NCI-H1417 (cell line): ENCODE data around the gene UBL4B.
"Not testable (repeated sequence)": the region's sequence is repeated elsewhere in the genome, so short reads cannot be mapped to it uniquely, and the experiment has no call there.

ENCODE experiments used
- DNase-seq, 3 experiments: peaks; one replicate each; lab custom pipeline; 2025; lab: John Stamatoyannopoulos, UW

The UBL4B gene, protein sequence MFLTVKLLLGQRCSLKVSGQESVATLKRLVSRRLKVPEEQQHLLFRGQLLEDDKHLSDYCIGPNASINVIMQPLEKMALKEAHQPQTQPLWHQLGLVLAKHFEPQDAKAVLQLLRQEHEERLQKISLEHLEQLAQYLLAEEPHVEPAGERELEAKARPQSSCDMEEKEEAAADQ

DNA sequence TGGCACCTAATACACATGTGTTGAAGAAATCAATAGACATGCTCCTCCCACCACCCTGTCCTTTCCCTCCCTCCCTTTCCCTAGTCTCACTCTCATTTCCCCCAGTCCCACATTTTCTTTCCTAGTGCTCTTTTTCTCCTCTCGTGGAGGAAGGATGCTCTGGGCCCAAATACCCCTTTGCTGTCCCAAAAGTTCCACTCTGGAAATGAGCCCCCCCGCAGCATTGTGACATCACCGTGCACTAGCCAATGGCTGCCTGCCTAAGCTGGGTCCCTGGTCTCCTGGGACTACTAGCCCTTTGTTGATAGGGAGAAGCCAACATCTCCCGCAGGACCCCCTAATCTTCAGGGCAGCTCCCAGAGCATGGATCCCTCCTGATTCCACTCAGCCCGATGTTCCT, at the start of gene UBL4B:
Gene UBL4B, plus strand, starts transcription at position 301 of the 400 bp plus-strand sequence. Its CDS starts 92 bp downstream, at position 393.
- peak in 2 of 3 experiments; percentile 12 to 23 for DNase-seq

DNA sequence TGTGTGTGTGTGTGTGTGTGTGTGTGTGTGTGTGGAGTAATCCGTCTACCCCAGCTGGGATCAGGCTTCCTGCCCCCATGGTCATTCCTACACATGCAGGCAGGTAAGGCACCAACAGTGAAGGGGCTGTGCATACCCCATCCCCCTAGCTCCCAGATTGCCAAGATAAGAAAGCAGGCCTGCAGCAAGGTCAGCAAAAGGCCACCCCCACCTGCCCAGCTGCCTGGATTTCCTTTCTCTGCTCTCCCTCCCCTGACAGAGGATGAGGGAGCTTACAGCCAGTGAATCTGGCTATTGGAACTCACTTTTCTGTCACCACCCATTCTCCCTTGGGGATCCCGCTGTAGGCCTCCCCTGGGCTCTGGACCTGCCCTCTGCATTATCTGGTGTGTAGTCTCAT, 49.6 kb upstream of the UBL4B start:
- no peak for DNase-seq

DNA sequence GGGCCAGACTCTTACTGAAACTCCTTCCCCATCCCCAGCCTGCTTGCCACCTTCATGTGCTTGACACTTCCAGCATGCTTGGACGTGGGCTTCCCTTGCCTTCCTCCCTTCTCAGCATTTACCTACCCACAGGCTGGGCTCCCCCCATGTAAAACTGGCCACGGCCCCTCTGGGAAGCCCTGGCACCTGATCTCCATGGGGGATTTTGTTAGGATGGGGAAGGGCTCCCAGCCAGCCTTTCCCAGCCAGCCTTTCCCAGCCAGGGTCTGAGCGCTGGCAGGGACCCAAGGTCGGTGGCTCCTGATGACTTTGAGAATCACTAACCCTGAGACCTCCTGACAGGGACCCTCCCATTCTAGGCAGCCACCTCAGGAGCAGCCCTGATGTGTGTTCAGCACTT, 48.5 kb upstream of the UBL4B start:
- DNase-seq, result no peak

DNA sequence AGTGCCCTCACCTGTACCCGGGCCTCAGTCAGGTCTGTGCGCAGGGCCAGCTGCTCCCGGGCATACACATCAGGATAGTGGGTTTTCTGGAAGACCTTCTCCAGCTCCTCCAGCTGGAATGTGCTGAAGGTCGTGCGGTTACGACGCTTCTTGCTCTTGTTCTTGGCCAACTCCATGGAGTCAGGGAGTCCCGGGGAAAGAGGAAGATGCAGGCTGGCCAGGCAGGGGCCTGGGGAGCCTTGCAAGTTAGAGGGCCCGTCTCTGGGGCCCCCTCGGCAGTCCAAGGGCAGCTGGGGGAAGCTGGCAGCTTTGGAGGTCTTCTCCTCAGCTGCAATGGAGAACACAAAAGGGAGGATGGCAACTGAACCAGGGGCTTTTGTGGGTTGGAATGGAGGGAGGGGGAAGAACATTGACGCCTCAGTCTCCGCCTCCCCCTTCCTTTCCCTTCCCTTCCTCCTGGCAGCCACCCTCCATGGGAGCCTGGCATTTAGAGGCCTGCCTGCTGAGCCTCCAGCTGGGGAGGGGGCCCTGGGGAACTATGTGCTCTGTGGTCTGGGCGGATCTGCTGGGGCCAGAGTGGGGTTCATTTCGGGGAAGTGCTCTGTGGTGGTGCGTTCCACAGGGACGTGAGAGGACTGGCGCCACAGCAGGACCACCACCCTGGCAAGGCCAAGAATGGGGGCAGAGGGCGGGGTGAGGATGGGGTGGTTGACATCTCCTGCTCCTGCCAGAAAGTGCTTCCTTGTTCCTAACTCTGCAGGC, 47.5 kb upstream of the UBL4B start:
- DNase-seq, result no peak

DNA sequence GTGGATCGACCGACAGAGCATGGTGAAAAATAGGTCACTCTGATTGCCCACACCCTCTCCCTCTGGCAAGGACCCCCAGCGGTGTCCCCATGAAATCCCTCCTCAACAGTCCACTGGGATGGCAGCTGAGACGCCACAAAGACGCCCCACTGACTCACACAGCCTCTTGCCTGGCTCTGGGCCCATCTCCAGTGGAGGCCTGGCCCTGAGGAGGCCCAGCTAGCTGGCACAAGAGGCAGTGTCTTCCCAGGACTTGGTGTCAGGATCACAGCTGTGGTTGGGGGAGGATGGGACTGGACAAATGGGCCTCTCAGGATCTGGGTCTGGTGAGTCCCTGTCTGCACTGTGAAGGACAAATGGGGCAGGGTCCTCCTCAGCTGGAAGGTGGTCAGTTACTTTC, 46.4 kb upstream of the UBL4B start:
- no peak for DNase-seq

DNA sequence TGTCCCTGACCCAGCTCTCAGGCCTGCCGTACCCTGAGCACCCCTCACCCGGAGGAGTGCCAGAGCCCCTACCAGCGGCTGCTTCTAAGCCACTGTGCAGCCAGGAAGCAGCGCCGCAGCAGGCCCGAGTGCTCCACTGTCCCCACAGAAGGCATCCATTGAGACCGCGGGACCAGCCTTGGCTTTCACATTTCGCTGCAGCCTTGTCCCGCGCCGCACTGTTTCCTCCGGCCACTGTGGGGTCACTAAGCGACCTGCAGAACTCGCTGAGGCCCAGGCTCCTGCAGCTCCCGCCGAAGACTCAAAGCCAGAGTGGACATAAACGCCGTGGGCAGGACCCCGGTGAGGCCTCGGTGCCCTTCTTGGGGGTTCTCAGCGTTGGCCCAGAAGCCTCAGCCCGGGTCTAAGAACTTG, 44.8 kb upstream of the UBL4B start:
- DNase-seq, result no peak

DNA sequence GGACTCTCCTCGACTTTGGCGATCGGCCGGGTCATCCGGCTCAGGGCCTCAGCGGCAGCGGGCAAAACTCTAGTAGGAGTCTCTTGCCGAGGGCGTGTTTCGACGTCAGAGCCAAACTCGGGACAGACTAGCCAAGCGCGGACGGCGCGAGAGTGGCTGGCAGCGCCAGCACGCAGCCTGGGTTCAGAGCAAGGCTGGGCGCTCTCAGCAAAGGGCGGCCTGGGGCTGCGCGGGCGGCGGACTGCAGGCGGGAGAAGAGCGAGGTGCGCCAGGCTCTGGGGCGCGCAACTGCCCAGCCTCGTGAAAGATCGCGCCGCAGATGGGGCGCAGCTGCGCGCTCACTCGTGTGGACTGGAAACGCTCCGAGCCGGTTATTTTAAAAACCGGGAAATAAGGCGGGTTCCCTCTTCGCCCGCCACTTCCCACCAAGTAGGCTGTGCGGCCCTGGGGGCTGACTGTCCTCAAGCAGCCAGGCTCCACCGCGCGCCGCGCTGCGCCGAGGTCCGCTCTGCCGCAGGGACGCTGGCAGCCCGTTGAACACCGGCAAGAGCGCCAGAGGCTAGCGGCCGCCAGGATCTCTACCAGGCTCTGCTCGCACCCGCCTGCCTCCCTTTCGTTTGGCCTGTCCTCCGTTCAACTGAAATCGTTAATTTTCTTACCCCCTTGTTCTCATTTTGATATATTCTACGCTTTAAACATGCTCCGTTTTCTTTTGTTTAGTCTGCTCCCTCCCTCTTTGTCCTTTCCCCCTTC, 44.2 kb upstream of the UBL4B start:
- DNase-seq, result no peak

DNA sequence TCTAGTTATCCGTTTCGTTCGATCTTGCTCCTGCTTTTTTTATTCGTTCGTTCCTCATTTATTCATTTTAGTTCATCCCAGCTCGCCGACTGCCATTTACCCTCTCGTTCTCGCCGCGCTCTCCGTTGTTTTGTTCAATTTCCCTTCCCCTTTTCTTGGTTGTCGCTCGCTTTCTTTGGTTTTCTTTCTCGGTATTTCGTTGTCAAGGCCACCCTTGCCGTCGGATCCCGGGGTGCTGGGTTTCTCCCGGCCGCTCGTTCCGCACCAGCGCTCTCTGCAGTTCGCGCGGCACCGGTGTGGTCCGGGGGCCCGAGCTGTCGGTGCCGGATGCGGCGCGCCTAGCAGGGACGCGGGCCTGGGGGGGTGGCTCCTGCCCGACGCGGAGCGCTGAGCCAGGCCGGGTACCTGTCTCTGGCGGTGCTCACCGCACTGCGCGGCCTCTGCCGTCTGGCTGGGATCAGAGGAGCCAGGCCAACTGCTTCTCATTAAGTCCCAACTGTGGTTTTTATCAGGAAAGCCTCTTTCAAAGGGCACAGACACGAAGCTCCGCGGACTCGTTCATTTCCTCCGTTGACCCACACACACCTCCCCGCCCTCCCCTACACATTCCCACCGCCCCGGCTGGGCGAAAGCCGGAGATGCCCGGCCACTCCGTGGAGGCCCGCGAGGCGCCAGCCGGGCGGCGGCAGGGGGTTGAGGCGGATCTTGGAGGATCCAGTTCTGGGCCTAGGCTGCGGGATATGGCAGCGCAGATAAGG, 43.4 kb upstream of the UBL4B start:
- no peak for DNase-seq

DNA sequence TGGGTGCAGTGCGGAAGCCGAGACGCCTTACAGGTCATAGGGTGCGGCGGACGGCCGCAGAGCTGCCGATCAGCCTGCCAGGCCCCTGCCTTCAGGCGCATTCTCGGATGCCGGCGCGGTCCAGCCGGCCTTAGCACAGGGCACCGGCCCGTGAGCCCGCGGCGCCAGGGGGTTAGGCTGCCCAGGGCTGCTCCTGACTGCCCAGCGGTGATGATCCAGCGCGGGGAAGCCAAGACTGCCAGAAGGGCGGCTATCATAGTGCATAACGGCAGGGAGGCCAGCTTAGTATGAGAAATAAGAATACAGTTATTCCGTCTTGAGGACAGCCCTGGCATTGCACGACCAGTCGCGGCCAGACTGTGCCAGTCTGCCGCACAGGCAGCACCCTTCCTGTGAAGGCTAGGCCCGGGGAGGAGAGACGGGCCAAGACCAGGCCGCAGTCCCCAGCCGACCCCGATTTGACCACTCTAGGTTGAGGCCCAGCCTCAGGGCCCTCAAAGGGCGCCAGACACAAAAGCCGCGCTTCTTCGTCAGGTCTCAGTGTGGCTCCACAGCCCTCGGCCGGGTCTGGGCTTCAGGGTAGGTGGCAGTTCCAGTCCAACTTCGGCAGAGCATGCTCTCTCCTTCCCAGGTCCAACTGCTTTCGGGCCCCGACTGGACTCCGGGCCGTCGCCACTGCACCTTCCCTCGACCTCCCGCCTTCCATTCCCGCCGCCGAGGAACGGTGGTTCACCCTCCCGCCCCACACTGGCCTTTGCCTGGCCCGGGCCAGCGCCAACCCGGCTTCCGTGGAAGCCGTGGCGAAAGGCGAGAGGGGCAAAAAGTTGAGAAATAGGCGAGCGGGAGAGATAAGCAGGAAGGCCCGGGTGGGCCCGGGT, 42.6 kb upstream of the UBL4B start:
- no peak for DNase-seq

DNA sequence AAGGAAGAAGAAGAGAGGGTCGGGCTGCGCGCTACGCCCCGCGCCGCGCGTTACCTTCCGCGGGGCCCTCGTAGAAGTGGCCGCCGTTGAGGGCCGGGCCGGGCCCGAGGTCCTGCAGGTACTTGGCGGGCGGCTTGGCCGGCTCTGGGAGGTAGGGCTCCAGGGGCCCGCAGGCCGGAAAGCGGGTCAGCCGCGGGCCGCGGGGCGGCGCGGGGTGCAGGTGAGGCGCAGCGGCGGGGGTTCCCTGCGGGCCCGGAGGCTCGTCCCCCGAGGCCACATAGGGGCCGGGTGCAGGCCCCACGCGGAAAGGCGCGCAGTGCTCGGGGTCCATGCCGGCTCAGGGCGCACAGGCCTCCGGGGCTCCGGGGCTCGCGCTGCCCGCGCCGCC, 42.0 kb upstream of the UBL4B start:
- no peak for DNase-seq

DNA sequence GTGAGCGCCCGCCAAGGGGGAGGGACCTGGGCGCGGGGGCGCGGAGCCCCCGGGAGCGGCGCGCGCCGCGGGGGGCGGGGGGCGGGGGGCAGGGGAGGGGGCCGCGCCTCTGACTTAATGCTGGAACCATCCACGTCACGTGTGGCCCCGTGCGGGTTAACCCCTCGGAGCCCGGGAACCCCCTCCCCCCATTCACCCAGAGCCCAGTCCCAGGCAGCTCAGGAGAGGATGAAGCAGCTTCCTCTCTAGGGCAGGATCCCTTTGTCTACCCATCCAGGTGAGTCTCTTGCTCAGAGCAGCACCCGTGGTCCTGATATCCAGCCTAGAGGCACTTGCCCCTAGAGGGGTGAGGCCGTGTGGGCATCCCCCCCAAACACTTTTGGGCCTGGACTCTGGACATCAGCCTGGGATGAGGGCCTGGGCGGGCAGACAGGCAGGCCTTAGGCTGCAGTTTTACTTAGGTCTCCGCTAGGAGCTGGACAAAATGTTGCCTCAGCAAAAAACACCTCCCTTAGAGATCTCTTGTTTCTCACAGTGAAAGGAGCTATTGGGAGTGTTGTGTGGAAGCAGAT, 41.5 kb upstream of the UBL4B start, which contains the start of gene ALX3:
Gene ALX3, minus strand, starts transcription at position 2 of the 572 bp plus-strand sequence. CDS start 60 bp downstream, outside the sequence.
- DNase-seq, result no peak

DNA sequence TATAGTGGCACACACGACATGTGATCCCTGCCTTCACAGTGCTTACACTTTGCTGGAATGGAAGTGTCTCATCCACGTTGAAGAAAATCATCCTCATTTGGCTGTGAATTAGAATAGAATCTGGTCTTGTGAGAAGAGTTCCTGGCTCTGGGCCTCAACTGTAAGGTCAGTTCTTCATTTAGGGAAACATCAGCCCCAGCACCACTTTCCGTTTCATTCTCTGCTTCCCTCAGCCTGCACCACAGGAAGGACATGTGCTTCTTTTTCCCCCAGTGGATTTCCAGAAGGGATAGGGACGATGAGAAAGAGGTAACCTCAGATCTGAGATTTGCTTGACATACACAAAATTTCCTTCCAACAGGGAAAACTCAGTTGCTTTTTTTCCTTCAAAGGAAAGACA, 38.1 kb upstream of the UBL4B start:
- DNase-seq, result no peak

DNA sequence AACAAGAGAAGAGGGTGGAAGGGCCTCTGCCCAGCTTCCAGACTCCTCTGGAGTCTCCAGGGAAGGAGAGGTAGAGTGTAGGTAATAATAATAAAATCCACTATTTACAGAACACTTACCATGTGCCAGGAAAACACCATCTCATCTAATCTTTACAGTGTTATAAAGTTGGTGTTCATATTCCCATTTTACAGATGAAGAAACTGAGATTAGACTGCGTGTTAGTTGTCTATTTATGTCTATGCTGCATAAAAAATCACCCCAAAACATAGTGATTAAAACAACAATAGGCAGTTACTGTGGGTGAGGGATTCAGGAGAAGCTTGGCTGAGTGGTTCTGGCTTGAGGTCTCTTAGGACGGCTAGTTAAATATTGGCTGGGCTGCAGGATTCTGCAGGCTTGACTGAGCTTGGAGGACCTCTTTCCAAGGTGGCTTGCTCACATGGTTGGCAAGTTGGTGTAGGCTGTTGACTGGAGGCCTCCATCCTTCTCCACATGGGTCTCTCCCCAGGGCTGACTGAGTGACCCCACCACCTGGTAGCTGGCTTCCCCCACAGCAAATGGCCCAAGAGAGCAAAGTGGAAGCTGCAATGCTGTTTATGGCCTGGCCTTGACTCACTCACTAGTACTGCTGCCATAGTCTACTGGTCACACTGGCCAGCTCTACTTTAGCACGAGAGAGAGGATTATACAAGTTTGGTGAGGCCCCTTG, 35.3 kb upstream of the UBL4B start:
- no peak for DNase-seq

DNA sequence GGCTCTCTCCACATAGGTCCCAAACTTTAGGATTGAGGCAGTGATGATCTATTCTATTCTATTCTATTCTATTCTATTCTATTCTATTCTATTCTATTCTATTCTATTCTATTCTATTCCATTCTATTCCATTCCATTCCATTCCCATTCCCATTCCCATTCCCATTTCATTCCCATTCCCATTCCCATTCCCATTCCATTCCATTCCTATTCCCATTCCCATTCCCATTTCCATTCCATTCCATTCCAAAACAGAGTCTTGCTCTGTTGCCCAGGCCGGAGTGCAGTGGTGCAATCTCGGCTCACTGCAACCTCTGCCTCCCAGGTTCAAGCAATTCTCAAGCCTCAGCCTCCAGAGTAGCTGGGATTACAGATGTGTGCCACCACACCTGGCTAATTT, 32.2 kb upstream of the UBL4B start:
- DNase-seq, result not testable (repeated sequence)

DNA sequence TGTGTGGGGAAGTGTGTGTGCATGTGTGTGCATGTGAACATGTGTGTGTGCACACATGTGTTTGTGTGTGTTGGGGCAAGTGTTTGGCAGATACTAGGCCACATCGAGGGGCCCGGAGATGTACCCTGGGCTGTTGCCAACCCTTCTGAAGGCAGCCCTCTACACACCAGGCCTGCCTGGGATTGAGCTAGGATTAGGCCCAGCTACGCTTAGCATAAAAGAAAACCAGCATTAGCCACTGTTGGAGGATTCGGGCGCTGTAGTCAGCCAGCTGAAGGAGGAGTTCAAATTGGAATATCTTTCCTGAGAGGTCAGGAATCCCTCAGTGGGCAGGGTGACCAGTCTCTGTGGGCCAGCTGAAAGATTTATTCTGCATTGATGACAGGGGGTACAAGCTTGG, 31.2 kb upstream of the UBL4B start:
- no peak for DNase-seq

DNA sequence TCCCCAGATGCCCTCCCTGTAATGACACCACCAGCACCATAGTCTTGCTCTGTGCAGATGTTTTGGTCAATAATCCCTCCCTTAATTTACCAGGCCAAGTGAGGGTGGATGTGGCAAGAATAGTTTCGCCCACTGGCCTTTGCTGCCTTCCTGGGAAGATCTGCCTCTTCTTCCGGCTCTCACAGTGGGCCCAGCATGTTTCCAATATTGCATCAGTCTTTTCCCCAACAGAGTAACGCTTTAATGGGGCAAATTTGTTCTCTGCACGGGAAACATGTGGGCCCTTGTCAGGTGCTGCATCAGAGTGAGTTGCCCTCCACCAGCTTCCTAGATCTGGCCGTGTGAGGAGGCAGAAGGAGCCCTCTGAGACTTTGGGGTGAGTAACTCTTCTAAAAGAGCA, 29.8 kb upstream of the UBL4B start:
- no peak for DNase-seq

DNA sequence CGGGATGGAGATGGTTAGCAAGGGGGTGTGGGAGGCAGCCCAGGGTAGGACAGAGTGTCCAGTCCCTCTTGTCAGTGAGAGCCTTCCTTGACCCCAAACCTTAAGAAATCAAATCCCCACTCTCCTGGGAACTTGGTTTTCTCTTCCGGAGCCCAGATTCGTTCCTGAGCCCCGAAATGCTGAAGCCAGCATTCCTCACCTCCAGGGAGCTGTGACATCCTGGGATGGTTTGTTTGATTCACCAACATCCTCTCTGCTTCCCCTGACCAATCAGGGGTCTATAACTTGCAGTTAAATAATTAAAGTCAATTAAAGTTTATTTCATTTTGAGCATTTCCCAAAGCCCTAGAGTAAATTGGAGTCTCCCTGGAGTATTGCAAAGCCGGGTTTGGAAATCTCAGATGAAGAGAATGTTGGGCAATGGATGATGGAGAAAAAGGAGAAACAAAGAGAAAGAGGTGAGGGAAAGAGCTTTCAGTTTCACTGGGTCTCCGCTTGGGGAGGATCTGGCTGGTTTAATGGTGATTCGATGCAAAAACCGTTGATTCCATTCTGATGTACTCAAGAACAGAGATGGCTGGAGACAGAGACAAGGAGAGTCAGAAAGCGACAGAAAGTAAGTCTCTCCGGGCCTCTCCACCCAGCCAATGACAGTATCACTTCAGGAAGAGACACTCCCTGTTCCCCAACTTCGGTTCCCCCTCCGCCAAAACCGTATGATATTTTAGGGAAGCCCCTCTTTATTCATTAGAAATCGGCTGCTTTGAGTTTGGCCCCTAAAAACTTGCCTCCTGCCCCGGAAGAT, 29.0 kb upstream of the UBL4B start:
- DNase-seq, result no peak

DNA sequence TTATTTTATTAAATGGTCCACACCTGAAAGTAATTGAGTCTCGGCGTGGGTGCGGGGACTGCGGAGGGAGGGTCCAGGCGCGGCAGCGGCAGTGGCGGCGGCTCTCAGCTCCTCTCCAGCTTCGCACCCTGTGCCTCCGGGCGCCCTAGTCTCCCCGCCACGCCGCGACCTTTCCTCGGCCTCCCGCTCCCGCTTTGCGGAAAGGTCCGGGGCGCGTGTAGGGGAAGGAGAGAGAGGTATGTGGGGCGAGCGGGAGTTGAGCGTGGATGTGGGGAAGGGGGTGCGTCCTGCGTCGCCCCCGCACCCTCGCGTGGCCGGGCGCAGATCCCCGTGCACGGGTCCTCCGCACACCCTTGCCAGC, 28.4 kb upstream of the UBL4B start:
- DNase-seq, result no peak
